Peyer's patch (tissue), 4 donors: ENCODE data around the gene USP31.

Source experiments
- POLR2A ChIP-seq, 2 donors: fragments of 450-650 bp; IDR thresholded peaks; one replicate each; pipeline ENCODE4 v1.5.1; 2017; ENCODE audit warnings: antibody characterized with exemption in 2 of 2, mild to moderate bottlenecking in 2 of 2, moderate library complexity in 2 of 2
- TF ChIP-seq, protein P1 (sequence below), 6 experiments: fragments of 450-650 bp in 4 of 6; fragments of 200-600 bp in 2 of 6; sonication (generic) in 1 of 6; IDR thresholded peaks; one replicate each; pipeline ENCODE4 v1.5.1; 2017 to 2019; ENCODE audit warnings: antibody characterized with exemption in 6 of 6, mild to moderate bottlenecking in 3 of 6, moderate library complexity in 1 of 6

DNA sequence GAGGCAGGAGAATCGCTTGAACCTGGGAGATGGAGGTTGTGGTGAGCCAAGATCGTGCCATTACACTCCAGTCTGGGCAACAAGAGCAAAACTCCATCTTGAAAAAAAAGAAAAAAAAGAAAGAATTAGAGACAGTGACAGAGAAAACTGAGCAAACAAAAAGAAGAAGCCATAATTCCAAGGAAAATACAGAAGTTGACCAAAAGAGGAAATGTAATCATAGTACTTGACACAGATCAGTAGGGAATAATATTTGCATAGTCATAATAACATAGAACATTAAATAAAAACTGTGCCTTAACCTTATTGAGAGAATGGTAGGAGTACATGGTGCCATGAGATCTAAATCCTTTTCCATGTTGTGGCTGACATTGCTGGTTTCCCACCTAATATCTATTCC is 14.7 kb upstream of the USP31 start:
- TF ChIP-seq, protein P1, sequence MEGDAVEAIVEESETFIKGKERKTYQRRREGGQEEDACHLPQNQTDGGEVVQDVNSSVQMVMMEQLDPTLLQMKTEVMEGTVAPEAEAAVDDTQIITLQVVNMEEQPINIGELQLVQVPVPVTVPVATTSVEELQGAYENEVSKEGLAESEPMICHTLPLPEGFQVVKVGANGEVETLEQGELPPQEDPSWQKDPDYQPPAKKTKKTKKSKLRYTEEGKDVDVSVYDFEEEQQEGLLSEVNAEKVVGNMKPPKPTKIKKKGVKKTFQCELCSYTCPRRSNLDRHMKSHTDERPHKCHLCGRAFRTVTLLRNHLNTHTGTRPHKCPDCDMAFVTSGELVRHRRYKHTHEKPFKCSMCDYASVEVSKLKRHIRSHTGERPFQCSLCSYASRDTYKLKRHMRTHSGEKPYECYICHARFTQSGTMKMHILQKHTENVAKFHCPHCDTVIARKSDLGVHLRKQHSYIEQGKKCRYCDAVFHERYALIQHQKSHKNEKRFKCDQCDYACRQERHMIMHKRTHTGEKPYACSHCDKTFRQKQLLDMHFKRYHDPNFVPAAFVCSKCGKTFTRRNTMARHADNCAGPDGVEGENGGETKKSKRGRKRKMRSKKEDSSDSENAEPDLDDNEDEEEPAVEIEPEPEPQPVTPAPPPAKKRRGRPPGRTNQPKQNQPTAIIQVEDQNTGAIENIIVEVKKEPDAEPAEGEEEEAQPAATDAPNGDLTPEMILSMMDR (IDR thresholded peaks at IDR 0.05) = no peak
- TF ChIP-seq POLR2A (IDR thresholded peaks at IDR 0.05) = no peak
